ENCODE measurements around the gene BMPER.

DNA sequence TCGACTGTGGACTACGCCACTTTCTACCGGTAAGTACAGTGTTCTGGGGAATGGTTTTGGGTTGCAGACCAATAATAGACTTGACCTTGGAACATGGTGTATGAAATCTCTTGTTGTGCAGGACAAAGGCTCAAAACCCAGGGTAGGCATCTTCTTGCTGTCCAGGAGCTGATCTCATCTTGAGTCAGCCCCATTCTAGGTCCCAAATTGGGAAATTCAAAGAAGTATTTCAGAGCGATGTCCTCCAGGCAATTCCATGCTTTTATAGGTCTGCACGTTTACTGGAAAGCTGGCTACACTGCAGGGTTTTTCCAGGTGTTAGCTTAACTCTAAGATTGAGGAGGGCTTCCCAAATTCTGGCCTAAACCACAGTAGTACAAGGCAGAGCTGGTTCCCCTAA is 180.7 kb downstream of the BMPER start:
- TF ChIP-seq, protein P1, sequence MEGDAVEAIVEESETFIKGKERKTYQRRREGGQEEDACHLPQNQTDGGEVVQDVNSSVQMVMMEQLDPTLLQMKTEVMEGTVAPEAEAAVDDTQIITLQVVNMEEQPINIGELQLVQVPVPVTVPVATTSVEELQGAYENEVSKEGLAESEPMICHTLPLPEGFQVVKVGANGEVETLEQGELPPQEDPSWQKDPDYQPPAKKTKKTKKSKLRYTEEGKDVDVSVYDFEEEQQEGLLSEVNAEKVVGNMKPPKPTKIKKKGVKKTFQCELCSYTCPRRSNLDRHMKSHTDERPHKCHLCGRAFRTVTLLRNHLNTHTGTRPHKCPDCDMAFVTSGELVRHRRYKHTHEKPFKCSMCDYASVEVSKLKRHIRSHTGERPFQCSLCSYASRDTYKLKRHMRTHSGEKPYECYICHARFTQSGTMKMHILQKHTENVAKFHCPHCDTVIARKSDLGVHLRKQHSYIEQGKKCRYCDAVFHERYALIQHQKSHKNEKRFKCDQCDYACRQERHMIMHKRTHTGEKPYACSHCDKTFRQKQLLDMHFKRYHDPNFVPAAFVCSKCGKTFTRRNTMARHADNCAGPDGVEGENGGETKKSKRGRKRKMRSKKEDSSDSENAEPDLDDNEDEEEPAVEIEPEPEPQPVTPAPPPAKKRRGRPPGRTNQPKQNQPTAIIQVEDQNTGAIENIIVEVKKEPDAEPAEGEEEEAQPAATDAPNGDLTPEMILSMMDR (IDR thresholded peaks at IDR 0.05): no peak
- TF ChIP-seq POLR2A (IDR thresholded peaks at IDR 0.05): no peak

Measured in uterus (tissue), 2 donors.